H1 (cell line): ENCODE measurements around the gene SRRM3. TPM values are rescaled to one million over a fixed set of nuclear protein-coding genes. Genes with fewer than 3 reads are reported as not detected.

Source experiments
- CTCF ChIA-PET: fragments of 300-600 bp; sonication (Branson Sonifier 250); formaldehyde crosslinking; loops from one replicate; lab custom pipeline; 2021; ENCODE audit not compliant: partially characterized antibody; lab: Charles Lee
- POLR2A ChIA-PET: fragments of 300-600 bp; sonication (Branson Sonifier 250); formaldehyde crosslinking; loops from one replicate; lab custom pipeline; 2021; ENCODE audit warnings: inconsistent platforms; ENCODE audit not compliant: partially characterized antibody; lab: Charles Lee
- DNase-seq, 2 experiments: peaks; one replicate each; pipeline versions ENCODE4 v3.0.0 to v3.0.0-alpha.2; 2010 to 2022; ENCODE audit warnings: low spot score in 2 of 2, low read depth in 1 of 2, mixed read lengths in 1 of 2
- FAIRE-seq: peaks from 2 replicates; lab custom pipeline; 2011; peaks lifted over from hg19 to GRCh38; lab: Jason Lieb, UNC
- H2AFZ ChIP-seq: 2 replicates; pipeline ENCODE4 v1.8.1; 2012; ENCODE audit warnings: low read length, inconsistent platforms
- H2AK5ac ChIP-seq: 2 replicates; pipeline ENCODE4 v1.6.1; 2013; ENCODE audit warnings: low read depth, low read length
- H2BK120ac ChIP-seq: replicated peaks from 2 replicates; pipeline ENCODE3; 2013; ENCODE audit warnings: low read depth, low read length, inconsistent platforms
- H2BK12ac ChIP-seq: 2 replicates; pipeline ENCODE4 v1.6.1; 2013; ENCODE audit warnings: low read depth, low read length
- H2BK15ac ChIP-seq: 2 replicates; pipeline ENCODE4 v1.6.1; 2013; ENCODE audit warnings: low read length
- H2BK20ac ChIP-seq: 2 replicates; pipeline ENCODE4 v1.6.1; 2013; ENCODE audit warnings: low read length
- H2BK5ac ChIP-seq: 2 replicates; pipeline ENCODE4 v1.6.1; 2013; ENCODE audit warnings: low read depth, low read length
- H3K14ac ChIP-seq: 2 replicates; pipeline ENCODE4 v1.6.1; 2013; ENCODE audit warnings: inconsistent platforms; ENCODE audit not compliant: insufficient read length
- H3K18ac ChIP-seq: 2 replicates; pipeline ENCODE4 v1.6.1; 2013; ENCODE audit warnings: low read length; ENCODE audit errors: extremely low read depth
- H3K23ac ChIP-seq: 2 replicates; pipeline ENCODE4 v1.6.1; 2013; ENCODE audit warnings: inconsistent platforms; ENCODE audit not compliant: insufficient read length
- H3K23me2 ChIP-seq: 2 replicates; pipeline ENCODE4 v1.6.1; 2013; ENCODE audit warnings: low read depth, low read length
- H3K27ac ChIP-seq: 2 replicates; pipeline ENCODE4 v1.6.1; 2011; ENCODE audit warnings: low read depth, low read length, inconsistent platforms
- H3K27me3 ChIP-seq, 4 experiments: replicated peaks in 1 of 4; 1 replicate in 1 of 4; 2 replicates in 3 of 4; pipeline versions ENCODE4 v1.6.1 to v1.8.1; 2011 to 2013; ENCODE audit warnings: low read length in 3 of 4, mild to moderate bottlenecking in 3 of 4, inconsistent platforms in 2 of 4, mixed read lengths in 2 of 4, moderate library complexity in 1 of 4; ENCODE audit not compliant: control insufficient read depth in 3 of 4, insufficient read depth in 3 of 4; ENCODE audit errors: extremely low read depth in 1 of 4
- H3K36me3 ChIP-seq, 4 experiments: 2 replicates each; pipeline versions ENCODE4 v1.6.1 to v1.8.1; 2011 to 2013; ENCODE audit warnings: mild to moderate bottlenecking in 4 of 4, low read length in 3 of 4, moderate library complexity in 2 of 4, control low read depth in 1 of 4, inconsistent platforms in 1 of 4; ENCODE audit not compliant: insufficient read depth in 4 of 4, control insufficient read depth in 2 of 4
- H3K4ac ChIP-seq: replicated peaks from 2 replicates; pipeline ENCODE3; 2013; ENCODE audit warnings: low read length, low read depth, mixed read lengths, inconsistent platforms; ENCODE audit not compliant: insufficient read length
- H3K4me1 ChIP-seq, 4 experiments: replicated peaks in 1 of 4; 1 replicate in 1 of 4; 2 replicates in 3 of 4; pipeline versions ENCODE4 v1.6.1 to v1.8.1; 2011 to 2013; ENCODE audit warnings: low read length in 3 of 4, inconsistent platforms in 2 of 4, mixed read lengths in 1 of 4; ENCODE audit not compliant: insufficient read depth in 4 of 4, control insufficient read depth in 3 of 4
- H3K4me2 ChIP-seq, 2 experiments: 2 replicates each; pipeline versions ENCODE4 v1.6.1 to v1.8.1; 2011 to 2013; ENCODE audit warnings: low read depth in 2 of 2, low read length in 2 of 2, control low read depth in 1 of 2, inconsistent platforms in 1 of 2, mild to moderate bottlenecking in 1 of 2; ENCODE audit not compliant: insufficient read depth in 1 of 2
- H3K4me3 ChIP-seq, 4 experiments: fragments of 200-600, 300-600 bp in 1 of 4; sonication (generic), shearing (Covaris generic), sonication (Bioruptor Twin) in 1 of 4; 2 replicates each; pipeline versions ENCODE4 v1.5.1 to v1.8.1; 2011 to 2016; ENCODE audit warnings: low read length in 4 of 4, low read depth in 3 of 4, control low read depth in 2 of 4, inconsistent platforms in 2 of 4, mild to moderate bottlenecking in 2 of 4, mixed read lengths in 1 of 4, moderate library complexity in 1 of 4; ENCODE audit not compliant: insufficient read depth in 2 of 4; ENCODE audit errors: extremely low read depth in 1 of 4
- H3K56ac ChIP-seq: replicated peaks from 2 replicates; pipeline ENCODE3; 2013; ENCODE audit warnings: low read depth, mild to moderate bottlenecking, mixed read lengths, low read length, inconsistent platforms; ENCODE audit not compliant: insufficient read length
- H3K79me1 ChIP-seq: 2 replicates; pipeline ENCODE4 v1.6.1; 2013; ENCODE audit warnings: low read depth, low read length, control low read depth
- H3K79me2 ChIP-seq, 2 experiments: 2 replicates each; pipeline versions ENCODE4 v1.6.1 to v1.8.1; 2012 to 2013; ENCODE audit warnings: low read length in 2 of 2, mild to moderate bottlenecking in 2 of 2, inconsistent platforms in 1 of 2; ENCODE audit not compliant: insufficient read depth in 2 of 2, control insufficient read depth in 1 of 2
- H3K9ac ChIP-seq, 4 experiments: replicated peaks in 1 of 4; 1 replicate in 1 of 4; 2 replicates in 3 of 4; pipeline versions ENCODE4 v1.6.1 to v1.8.1; 2011 to 2013; ENCODE audit warnings: low read depth in 3 of 4, low read length in 3 of 4, control low read depth in 2 of 4, mild to moderate bottlenecking in 2 of 4, moderate library complexity in 2 of 4, inconsistent platforms in 1 of 4; ENCODE audit errors: extremely low read depth in 1 of 4
- H3K9me3 ChIP-seq, 2 experiments: 2 replicates each; pipeline versions ENCODE4 v1.6.1 to v1.8.1; 2012 to 2013; ENCODE audit warnings: mild to moderate bottlenecking in 2 of 2, moderate library complexity in 2 of 2, control low read depth in 1 of 2, inconsistent platforms in 1 of 2, low read depth in 1 of 2, low read length in 1 of 2, mixed read lengths in 1 of 2; ENCODE audit not compliant: insufficient read depth in 2 of 2
- H4K20me1 ChIP-seq, 2 experiments: replicated peaks in 1 of 2; 2 replicates each; pipeline versions ENCODE3 to v1.8.1; 2011 to 2013; ENCODE audit warnings: inconsistent platforms in 2 of 2, low read length in 2 of 2, mild to moderate bottlenecking in 1 of 2; ENCODE audit not compliant: insufficient read depth in 2 of 2, control insufficient read depth in 1 of 2
- H4K5ac ChIP-seq: 2 replicates; pipeline ENCODE4 v1.6.1; 2013; ENCODE audit warnings: low read length, low read depth, mixed read lengths, inconsistent platforms; ENCODE audit not compliant: insufficient read length
- H4K8ac ChIP-seq: 2 replicates; pipeline ENCODE4 v1.8.0; 2013; ENCODE audit warnings: mild to moderate bottlenecking, moderate library complexity, low read length, inconsistent platforms; ENCODE audit not compliant: insufficient read depth; ENCODE audit errors: extremely low read depth
- H4K91ac ChIP-seq: replicated peaks from 2 replicates; pipeline ENCODE3; 2013; ENCODE audit warnings: low read length, mixed read lengths, inconsistent platforms; ENCODE audit not compliant: insufficient read length
- EP300 ChIP-seq, 2 experiments: IDR thresholded peaks; 1 replicate in 1 of 2; 2 replicates in 1 of 2; pipeline ENCODE4 v1.6.1; 2011 to 2012; ENCODE audit warnings: low read depth in 2 of 2, low read length in 2 of 2, mild to moderate bottlenecking in 2 of 2, borderline replicate concordance in 1 of 2, inconsistent platforms in 1 of 2, moderate library complexity in 1 of 2
- GABPA ChIP-seq: IDR thresholded peaks from 2 replicates; pipeline ENCODE4 v1.6.1; 2011; ENCODE audit warnings: mild to moderate bottlenecking, low read length, moderate library complexity, borderline replicate concordance; ENCODE audit not compliant: insufficient read depth
- GTF2F1 ChIP-seq: IDR thresholded peaks from 2 replicates; pipeline ENCODE4 v1.6.1; 2012; ENCODE audit warnings: low read depth, low read length, improper control_type of control experiment, borderline replicate concordance
- HDAC2 ChIP-seq, 2 experiments: fragments of 300-600 bp in 1 of 2; sonication (generic) in 1 of 2; IDR thresholded peaks; 2 replicates each; pipeline ENCODE4 v1.6.1; 2011 to 2012; ENCODE audit warnings: low read depth in 2 of 2, low read length in 2 of 2, mild to moderate bottlenecking in 2 of 2, moderate library complexity in 2 of 2, borderline replicate concordance in 1 of 2, inconsistent platforms in 1 of 2
- NANOG ChIP-seq: IDR thresholded peaks from 2 replicates; pipeline ENCODE4 v1.6.1; 2011; ENCODE audit warnings: low read length, low read depth, mild to moderate bottlenecking, inconsistent platforms; ENCODE audit not compliant: insufficient read depth, poor library complexity, severe bottlenecking
- RAD21 ChIP-seq, 2 experiments: IDR thresholded peaks in 1 of 2; conservative IDR thresholded peaks in 1 of 2; 2 replicates each; pipeline ENCODE4 v1.6.1; 2011; ENCODE audit warnings: low read depth in 2 of 2, low read length in 2 of 2, improper control_type of control experiment in 1 of 2, inconsistent platforms in 1 of 2, mild to moderate bottlenecking in 1 of 2, moderate library complexity in 1 of 2
- WGBS, 2 experiments: shearing (Covaris generic) in 1 of 2; methylation state at CpG; one replicate each; pipeline versions ENCODE4 v1.1.6 to v1.1.7; 2013 to 2015; ENCODE audit warnings: low lambda C conversion rate in 2 of 2, mixed read lengths in 2 of 2, inconsistent platforms in 1 of 2, low coverage in 1 of 2, missing lambda C conversion rate in 1 of 2; ENCODE audit not compliant: insufficient replicate concordance in 2 of 2, insufficient coverage in 1 of 2, insufficient read length in 1 of 2; ENCODE audit errors: extremely low coverage in 1 of 2, missing lambda C conversion rate in 1 of 2; 5-methylcytosine and 5-hydroxymethylcytosine counted together
- polyA plus RNA-seq, 7 experiments: library from polyadenylated mRNA; depleted of rRNA in 3 of 7; stranded (reverse) in 5 of 7; unstranded in 2 of 7; fragments of >200 nt in 5 of 7; fragments of 200-250 nt in 2 of 7; gene quantifications; 1 replicate in 5 of 7; 2 replicates in 1 of 7; 4 replicates in 1 of 7; pipeline versions ENCODE4 v1.2.1 to v1.2.3, GENCODE V29; 2011 to 2013; ENCODE audit warnings: missing spikeins in 2 of 7, mixed read lengths in 2 of 7
- total RNA-seq: library from RNA; stranded (reverse); fragmentation: NEBNext Ultra II Directional; extraction: Animal tissue kit (Norgen Biotek cat#: 25700); gene quantifications from 2 replicates; pipeline ENCODE4 v1.2.1, GENCODE V29; 2021
- TF ChIP-seq, protein P1 (sequence below): IDR thresholded peaks from 2 replicates; pipeline ENCODE4 v1.6.1; 2012; ENCODE audit warnings: inconsistent platforms
- TF ChIP-seq, protein P2 (sequence below): IDR thresholded peaks from 2 replicates; pipeline ENCODE4 v1.6.1; 2011; ENCODE audit warnings: low read depth, mild to moderate bottlenecking, low read length; ENCODE audit not compliant: insufficient read depth
- TF ChIP-seq, protein P3 (sequence below): IDR thresholded peaks from 2 replicates; pipeline ENCODE4 v1.6.1; 2011; ENCODE audit warnings: low read length, improper control_type of control experiment

Gene SRRM3
- total and polyA plus RNA-seq, 2 of the 8 experiments (the other 6 are each of a cell fraction or from before 2014, with no cell fraction given), result 10.4 to 17.4 TPM

DNA sequence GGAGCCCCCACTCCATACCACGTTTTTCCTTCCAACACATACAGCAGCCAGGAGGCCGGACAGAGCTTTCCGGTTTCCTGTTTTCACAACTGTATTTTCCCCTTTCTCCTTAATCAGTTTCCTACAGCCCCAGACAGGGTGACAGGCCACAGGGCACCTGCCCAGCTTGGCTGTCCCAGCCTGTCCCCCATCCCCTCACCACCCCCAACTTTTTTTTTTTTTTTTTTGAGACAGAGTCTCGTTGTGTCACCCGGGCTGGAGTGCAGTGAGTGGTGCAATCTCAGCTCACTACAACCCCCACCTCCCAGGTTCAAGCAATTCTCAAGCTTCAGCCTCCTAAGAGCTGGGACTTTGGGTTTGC, 90.5 kb downstream of the SRRM3 start:
- Histone ChIP-seq H3K27me3 (no peaks in the 10 kb centered on the region), H3K9me3 (no peaks in the 10 kb centered on the region), H2BK120ac (no peak overlapping the region), H2AK5ac (no peak overlapping the region), H3K23ac (no peak overlapping the region), H3K18ac (peak overlapping the region; percentile 38; the same call in 1 of the 2 replicates), H3K56ac (no peak overlapping the region), H2BK20ac (peak overlapping the region; percentile 32; the same call in 1 of the 2 replicates), H3K4me1 (peaks cover 0 to 18% (median 11%) of the 10 kb centered on the region in 4 experiments; a peak in 6 of 7 replicates), H2BK15ac (no peak overlapping the region), H3K36me3 (no peaks in the 10 kb centered on the region), H2AFZ (no peak overlapping the region), H3K4ac (no peak overlapping the region), H3K4me3 (peak overlapping the region in 1 of 4 experiments; percentile 23; a peak in 1 of 8 replicates), H3K4me2 (0 out of 4 replicates have a peak overlapping the region, but pooled peaks of 1 of the 2 experiments have one; percentile 27), H3K79me2 (no peaks in the 10 kb centered on the region), H3K27ac (no peak overlapping the region; the same call in 1 of the 2 replicates), H3K23me2 (no peaks in the 10 kb centered on the region; the same call in 1 of the 2 replicates), H3K79me1 (no peaks in the 10 kb centered on the region), H2BK5ac (peak overlapping the region; percentile 75; the same call in 1 of the 2 replicates), H4K91ac (no peak overlapping the region), H4K5ac (no peak overlapping the region), H4K8ac (no peak overlapping the region), H3K14ac (no peak overlapping the region), H4K20me1 (no peaks in the 10 kb centered on the region), H2BK12ac (no peak overlapping the region), H3K9ac (peak overlapping the region in 1 of 4 experiments; percentile 19; a peak in 1 of 7 replicates)
- ChIA-PET CTCF (interaction anchor here (0.6 to 19.4 kb wide), 17 partner anchors 10 to 272 kb away, joined by 3 to 426 read pairs (median 5); partner anchors contain the start of genes HSPB1 and SRRM3), POLR2A (interaction anchor here (1.2 to 2.7 kb wide), 7 partner anchors 8 to 26 kb away, joined by 3 to 22 read pairs (median 6); no protein-coding TSS in a partner anchor)
- DNase-seq (no peak), FAIRE-seq (no peak)
- 64% methylated on average over 4 of the region's 5 CpGs; no CpG with 5 or more reads in 1 of the 2 experiments for WGBS, 2 experiments
- TF ChIP-seq GABPA (no peak), RAD21 (IDR thresholded peaks at IDR 0.05 in 1 of 2, conservative IDR thresholded peaks at IDR 0.05 in 1 of 2; ENCODE audit: low read depth in 2 of 2, low read length in 2 of 2) (no peak), HDAC2 (IDR thresholded peaks at IDR 0.05; ENCODE audit: borderline replicate concordance in 1 of 2, low read depth in 2 of 2, low read length in 2 of 2) (no peak), EP300 (IDR thresholded peaks at IDR 0.05; ENCODE audit: borderline replicate concordance in 1 of 2, low read depth in 2 of 2, low read length in 2 of 2) (no peak), GTF2F1 (no peak), NANOG (no peak)
- TF ChIP-seq, protein P1, sequence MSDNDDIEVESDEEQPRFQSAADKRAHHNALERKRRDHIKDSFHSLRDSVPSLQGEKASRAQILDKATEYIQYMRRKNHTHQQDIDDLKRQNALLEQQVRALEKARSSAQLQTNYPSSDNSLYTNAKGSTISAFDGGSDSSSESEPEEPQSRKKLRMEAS, result no peak
- TF ChIP-seq, protein P2, sequence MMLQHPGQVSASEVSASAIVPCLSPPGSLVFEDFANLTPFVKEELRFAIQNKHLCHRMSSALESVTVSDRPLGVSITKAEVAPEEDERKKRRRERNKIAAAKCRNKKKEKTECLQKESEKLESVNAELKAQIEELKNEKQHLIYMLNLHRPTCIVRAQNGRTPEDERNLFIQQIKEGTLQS, result no peak
- TF ChIP-seq, protein P3, sequence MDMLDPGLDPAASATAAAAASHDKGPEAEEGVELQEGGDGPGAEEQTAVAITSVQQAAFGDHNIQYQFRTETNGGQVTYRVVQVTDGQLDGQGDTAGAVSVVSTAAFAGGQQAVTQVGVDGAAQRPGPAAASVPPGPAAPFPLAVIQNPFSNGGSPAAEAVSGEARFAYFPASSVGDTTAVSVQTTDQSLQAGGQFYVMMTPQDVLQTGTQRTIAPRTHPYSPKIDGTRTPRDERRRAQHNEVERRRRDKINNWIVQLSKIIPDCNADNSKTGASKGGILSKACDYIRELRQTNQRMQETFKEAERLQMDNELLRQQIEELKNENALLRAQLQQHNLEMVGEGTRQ, result no peak
